Spleen (tissue), 7 donors: ENCODE measurements around the gene KPNA3.

Source experiments
- CTCF ChIP-seq, 11 experiments: fragments of 200-600 bp in 7 of 11; fragments of 450-650 bp in 4 of 11; sonication (generic) in 4 of 11; IDR thresholded peaks in 8 of 11; conservative IDR thresholded peaks in 3 of 11; 1 replicate in 7 of 11; 2 replicates in 4 of 11; pipeline versions ENCODE4 v1.4.0 to v1.8.0; 2016 to 2021; ENCODE audit warnings: antibody characterized with exemption in 11 of 11, inconsistent platforms in 4 of 11, mild to moderate bottlenecking in 1 of 11
- POLR2A ChIP-seq, 3 donors: fragments of 450-650 bp; IDR thresholded peaks; one replicate each; pipeline ENCODE4 v1.5.1; 2017; ENCODE audit warnings: antibody characterized with exemption in 3 of 3, mild to moderate bottlenecking in 1 of 3
- POLR2AphosphoS5 ChIP-seq, 3 donors: sonication (generic); formaldehyde crosslinking; IDR thresholded peaks; one replicate each; pipeline ENCODE4 v1.5.1; 2017; ENCODE audit warnings: antibody characterized with exemption in 3 of 3
- donor health status: DM: no; HTN: no; CAD: no; lungs with moderate emphysema.
- donor health status: DM: no; HTN: no; CAD: no.
- donor health status: DM: no; HTN: no; CAD: no.

GRCh38 chr13:49716615-49717014 is 75.9 kb downstream of the KPNA3 start:
- TF ChIP-seq CTCF (IDR thresholded peaks at IDR 0.05 in 8 of 11, conservative IDR thresholded peaks at IDR 0.05 in 3 of 11) (no peak), POLR2A (IDR thresholded peaks at IDR 0.05) (no peak), POLR2AphosphoS5 (IDR thresholded peaks at IDR 0.05) (no peak)
